Mesenteric fat pad (tissue), 1 donor: Measurements from ENCODE around the gene BTBD9. TPM values are rescaled to one million over a fixed set of nuclear protein-coding genes. Genes with fewer than 3 reads are reported as not detected.

ENCODE experiments used
- DNase-seq: peaks from one replicate; pipeline ENCODE4 v3.0.0-alpha.2; 2020; ENCODE audit warnings: low spot score
- total RNA-seq: library from RNA; stranded (reverse); fragmentation: NEBNext Ultra II Directional; extraction: Animal tissue kit (Norgen Biotek cat#: 25700); gene quantifications from one replicate; pipeline ENCODE4 v1.2.1, GENCODE V29; 2021
- donor health status: DM: yes; HTN: yes; CAD: no.

Gene BTBD9
- total RNA-seq, 1 donor from 2014 or later = 15.6 TPM

- DNase-seq = no peak
Measured at GRCh38 chr6:38599261-38599660, 40.5 kb downstream of the BTBD9 start.

- no peak for DNase-seq
Measured at GRCh38 chr6:38593998-38594665, 45.6 kb downstream of the BTBD9 start.

- DNase-seq = no peak
Measured at GRCh38 chr6:38593409-38593808, 46.3 kb downstream of the BTBD9 start.

- no peak for DNase-seq
Measured at GRCh38 chr6:38591439-38591838, 48.3 kb downstream of the BTBD9 start.

GRCh38 chr6:38589367-38589720, 50.4 kb downstream of the BTBD9 start:
- no peak for DNase-seq

- DNase-seq = no peak
Measured at GRCh38 chr6:38588631-38589366, 50.9 kb downstream of the BTBD9 start.

GRCh38 chr6:38587766-38588362, 51.9 kb downstream of the BTBD9 start:
- DNase-seq = no peak

GRCh38 chr6:38586992-38587391, 52.7 kb downstream of the BTBD9 start:
- DNase-seq = no peak

GRCh38 chr6:38584731-38585130, 55.0 kb downstream of the BTBD9 start:
- no peak for DNase-seq

- DNase-seq = no peak
Measured at GRCh38 chr6:38583523-38583922, 56.2 kb downstream of the BTBD9 start.

GRCh38 chr6:38580030-38580429, 59.7 kb downstream of the BTBD9 start:
- DNase-seq = no peak

GRCh38 chr6:38579010-38579628, 60.6 kb downstream of the BTBD9 start:
- DNase-seq = no peak

- no peak for DNase-seq
Measured at GRCh38 chr6:38578075-38578474, 61.7 kb downstream of the BTBD9 start.

GRCh38 chr6:38577492-38577891, 62.2 kb downstream of the BTBD9 start:
- no peak for DNase-seq

- no peak for DNase-seq
Measured at GRCh38 chr6:38573801-38574395, 65.8 kb downstream of the BTBD9 start.

GRCh38 chr6:38572186-38572813, 67.4 kb downstream of the BTBD9 start:
- no peak for DNase-seq

GRCh38 chr6:38571721-38572120, 68.0 kb downstream of the BTBD9 start:
- DNase-seq = no peak

GRCh38 chr6:38570750-38571149, 69.0 kb downstream of the BTBD9 start:
- no peak for DNase-seq

GRCh38 chr6:38567436-38567835, 72.3 kb downstream of the BTBD9 start:
- DNase-seq = no peak

- DNase-seq = no peak
Measured at GRCh38 chr6:38566295-38567030, 73.3 kb downstream of the BTBD9 start.

- no peak for DNase-seq
Measured at GRCh38 chr6:38564301-38564700, 75.4 kb downstream of the BTBD9 start.
